T-helper 22 cell (primary cell): Measurements from ENCODE around the gene ANO10.
"Not testable (repeated sequence)": the region's sequence is repeated elsewhere in the genome, so short reads cannot be mapped to it uniquely, and the experiment has no call there.

Source experiments
- DNase-seq: peaks from one replicate; pipeline ENCODE4 v3.0.0-alpha.2; 2020; ENCODE audit warnings: low read depth

Gene ANO10

GRCh38 chr3:43372007-43372740, 249.6 kb downstream of the ANO10 start:
- no peak for DNase-seq

DNA sequence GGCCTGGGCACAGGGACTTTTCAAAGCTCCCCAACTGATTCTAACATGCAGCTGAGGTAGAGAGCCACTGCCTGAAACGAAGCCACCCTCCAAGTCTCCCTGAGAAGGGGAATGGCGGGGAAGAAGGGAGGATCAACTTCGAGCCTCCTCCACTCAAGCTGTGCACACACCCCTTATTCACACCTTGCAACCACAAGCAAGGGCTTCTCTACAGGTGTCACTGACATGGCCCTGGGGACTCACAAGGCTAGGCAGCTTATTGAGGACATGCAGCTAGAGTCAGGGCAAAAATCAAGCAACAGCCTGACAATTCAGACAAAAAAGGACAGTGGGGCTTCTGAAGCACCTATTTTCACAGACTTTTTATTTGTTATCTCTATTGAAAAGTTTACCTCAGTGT, 250.3 kb downstream of the ANO10 start:
- no peak for DNase-seq

DNA sequence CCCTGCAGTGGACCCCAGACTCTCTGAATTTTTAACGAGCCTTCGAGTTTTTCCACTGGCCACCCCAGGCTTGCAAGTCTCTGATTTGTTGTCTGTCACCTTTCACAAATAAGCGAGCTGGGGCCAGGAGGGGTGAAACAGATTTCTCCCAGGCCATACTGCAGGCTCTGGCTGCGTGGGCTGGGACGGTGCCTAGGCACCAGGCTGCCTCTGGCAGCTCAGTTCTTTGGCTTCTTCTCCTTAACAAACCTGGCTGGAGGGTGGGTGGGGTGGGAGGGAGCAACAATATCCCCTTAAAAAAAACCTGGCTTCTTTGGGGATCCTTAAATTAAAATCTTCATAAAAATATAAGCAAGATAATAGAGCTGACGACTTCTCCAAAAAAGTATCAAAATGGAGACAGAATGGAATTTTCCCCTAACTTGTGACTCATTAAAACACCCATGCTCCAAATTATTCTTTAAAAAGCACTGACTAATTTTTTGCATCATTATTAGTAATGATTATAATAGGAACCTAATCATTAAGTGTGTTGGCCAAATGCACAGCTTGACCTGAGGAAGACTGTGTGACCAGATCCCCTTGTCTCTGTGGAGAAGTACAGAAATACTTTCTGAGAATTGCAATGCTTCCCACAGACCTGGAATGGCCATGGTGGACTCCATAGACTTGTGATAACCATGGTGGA, 251.4 kb downstream of the ANO10 start:
- no peak for DNase-seq

- DNase-seq: no peak
Observed at GRCh38 chr3:43369404-43370292, 252.2 kb downstream of the ANO10 start.

DNA sequence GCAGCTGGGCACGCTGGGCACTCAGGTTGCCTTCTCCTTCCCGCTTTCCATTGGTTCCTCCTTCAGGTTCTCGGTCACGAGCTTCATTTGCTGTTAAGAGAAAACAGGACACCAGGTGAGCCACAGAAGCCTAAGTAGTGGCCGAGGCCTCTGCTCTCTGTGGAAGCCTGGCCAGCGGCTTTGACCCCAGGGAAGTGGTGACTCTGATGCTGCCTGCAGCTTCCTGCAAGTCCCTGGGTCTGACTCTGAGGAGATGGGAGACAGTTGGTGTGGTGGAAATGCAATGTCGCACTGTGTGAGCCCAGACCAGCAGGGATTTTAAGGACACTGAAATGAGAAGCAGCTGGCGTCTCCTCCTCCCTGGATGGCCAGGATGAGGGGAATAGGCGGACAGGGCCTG, 254.9 kb downstream of the ANO10 start:
- DNase-seq: no peak

DNA sequence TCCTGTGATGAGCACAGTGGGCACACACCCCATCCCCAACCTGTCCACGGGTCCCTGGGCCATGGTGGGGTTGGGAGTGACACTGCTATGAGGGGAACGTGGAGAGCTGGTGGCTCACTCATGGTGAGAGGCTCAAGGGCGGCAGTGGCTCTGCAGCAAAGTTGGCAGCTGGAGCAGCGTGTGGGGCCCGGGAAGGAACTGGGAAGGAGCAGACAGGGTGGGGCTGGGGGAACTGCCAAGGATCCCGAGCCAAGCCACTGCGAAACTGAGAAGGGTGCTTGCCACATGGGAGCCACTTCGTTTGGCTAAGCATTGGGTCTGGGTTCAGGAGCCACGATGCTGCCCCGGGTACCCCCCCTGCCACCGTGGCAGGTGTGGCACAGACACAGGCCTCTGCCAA, 255.3 kb downstream of the ANO10 start:
- DNase-seq: no peak

DNA sequence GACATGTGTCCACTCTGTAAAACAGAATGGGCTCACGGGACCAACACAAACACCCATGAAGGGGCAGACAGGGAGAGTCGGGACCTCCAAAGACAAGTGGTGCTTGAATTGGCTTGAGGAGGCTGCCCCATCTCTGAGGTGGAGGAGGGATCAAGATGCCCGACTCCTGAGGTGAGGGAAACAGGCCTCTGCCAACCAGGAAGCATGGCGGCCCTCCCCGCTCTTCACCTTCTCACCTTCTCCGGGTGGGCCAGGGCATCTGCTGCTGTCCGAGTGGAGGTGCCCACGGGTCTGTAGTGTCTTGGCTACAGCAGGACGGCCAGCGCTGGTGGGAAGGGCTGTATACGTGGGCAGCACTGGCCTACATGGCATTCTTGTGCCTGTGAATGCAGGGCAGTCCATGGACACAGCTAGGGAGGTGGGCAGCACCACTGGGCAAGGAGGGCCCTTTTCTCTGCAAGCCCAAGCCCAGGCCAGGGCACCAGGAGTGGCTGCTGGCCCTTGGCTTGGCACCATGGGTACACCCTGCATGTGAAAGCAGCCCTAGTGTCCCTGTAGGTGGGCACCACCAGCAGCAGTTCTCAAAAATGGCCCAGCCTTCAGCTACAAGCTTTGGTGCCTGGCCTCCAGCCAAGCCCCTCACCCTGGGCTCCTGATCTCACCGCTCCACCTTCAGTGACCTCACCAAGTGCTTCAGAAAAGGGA, 256.1 kb downstream of the ANO10 start:
- DNase-seq: no peak

- no peak for DNase-seq
Observed at GRCh38 chr3:43364926-43365325, 256.9 kb downstream of the ANO10 start.

GRCh38 chr3:43364494-43364893, 257.3 kb downstream of the ANO10 start:
- DNase-seq: no peak

DNA sequence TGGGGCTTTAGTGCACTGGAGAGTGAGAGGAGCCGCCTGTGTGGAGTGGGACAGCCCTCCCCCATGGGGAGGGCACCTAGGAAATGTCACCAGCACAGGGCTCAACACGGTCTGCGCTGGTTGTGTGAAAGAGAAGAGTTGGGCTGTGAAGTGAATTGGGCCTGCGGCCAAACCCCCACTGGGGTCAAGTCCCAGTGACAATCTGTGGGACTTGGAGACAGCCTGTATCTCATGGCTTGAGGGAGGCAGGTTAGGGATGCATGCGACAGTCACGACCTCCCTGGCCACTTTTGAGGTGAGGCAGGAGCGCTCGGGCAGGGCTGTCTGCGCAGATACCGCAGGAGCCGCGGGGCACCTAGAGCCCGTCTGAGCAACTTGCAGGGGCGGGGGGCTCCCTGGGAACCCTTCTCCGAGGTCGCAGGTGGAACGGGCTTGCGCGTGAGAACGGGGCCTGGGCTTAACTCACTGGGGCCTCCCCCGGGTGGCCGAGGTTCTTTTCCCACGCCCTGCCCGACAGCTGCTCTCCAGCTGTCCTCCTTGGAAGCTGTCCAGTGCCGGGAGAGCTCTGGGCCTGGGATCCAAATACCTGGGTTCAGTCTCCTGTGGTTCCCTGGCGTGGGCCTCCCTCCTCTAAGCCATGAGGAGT, 258.1 kb downstream of the ANO10 start:
- no peak for DNase-seq

DNA sequence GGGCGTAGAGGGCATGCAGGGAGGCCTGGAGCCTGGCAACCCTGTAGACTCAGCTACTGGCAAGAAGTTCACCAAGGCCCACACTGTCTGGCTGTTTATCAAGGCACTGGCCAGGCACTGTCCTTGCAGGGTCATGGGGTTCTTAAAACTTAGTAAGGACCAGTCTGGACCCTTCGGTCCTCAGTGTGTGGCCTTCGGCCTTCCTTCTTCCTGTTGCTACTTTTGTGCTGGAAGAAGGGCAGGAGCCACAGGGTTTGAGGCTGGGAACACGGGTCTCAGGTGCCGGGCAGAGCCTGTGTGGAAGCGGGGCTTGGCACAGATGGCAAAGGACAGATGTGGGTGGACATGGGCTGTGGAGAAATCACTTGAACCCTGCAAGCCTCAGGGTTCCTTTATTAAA, 258.9 kb downstream of the ANO10 start:
- no peak for DNase-seq

- DNase-seq: no peak
Observed at GRCh38 chr3:43362183-43362582, 259.6 kb downstream of the ANO10 start.

GRCh38 chr3:43361077-43361476, 260.7 kb downstream of the ANO10 start:
- no peak for DNase-seq

DNA sequence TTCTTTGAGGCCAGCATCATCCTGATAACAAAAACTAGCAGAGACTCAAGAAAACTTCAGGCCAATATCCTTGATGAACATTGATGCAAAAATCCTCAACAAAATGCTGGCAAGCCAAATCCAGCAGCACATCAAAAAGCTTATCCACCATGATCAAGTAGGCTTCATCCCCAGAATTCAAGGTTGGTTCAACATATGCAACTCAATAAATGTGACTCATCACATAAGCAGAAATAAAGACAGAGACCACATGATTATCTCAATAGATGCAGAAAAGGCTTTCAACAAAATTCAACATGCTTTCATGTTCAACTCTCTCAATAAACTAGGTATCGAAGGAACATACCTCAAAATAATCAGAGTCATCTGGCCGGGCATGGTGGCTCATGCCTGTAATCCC, 265.8 kb downstream of the ANO10 start:
- not testable (repeated sequence) for DNase-seq

DNA sequence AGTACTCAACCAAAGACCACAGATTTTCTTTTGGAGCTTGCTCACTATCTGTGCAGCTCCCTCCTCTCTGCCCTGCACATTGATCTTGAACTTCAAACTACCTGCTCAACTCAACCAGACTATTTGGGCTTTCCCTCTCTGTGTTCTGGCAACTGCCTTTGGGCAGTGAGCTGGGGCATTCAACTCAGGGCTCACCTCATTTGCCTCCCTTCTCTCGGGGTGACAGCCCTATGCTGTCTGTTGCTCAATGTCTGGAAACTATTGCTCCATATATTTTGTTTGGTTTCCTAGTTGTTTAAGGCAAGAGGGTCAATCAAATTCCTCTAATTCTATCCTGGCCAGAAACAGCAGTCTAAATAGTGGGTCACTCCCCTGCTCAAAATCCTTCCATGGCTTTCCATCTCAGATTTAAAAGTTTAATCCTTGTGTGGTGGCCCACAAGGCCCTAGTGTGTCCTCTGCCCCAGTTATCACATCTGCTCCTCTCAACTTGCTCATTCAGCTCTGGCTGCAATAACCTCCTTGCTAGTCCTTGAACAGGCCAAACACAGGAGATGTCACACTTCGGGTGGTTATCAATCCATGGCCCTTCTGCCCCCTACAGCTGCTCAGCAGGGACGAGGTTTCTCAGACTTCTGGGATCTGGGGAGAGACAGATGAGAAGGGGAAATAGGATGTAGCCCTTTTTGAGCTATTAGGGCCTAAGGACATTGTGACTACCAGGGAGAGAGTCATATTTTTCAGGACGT, 267.7 kb downstream of the ANO10 start:
- DNase-seq: no peak

- no peak for DNase-seq
Observed at GRCh38 chr3:43353393-43353792, 268.4 kb downstream of the ANO10 start.

DNA sequence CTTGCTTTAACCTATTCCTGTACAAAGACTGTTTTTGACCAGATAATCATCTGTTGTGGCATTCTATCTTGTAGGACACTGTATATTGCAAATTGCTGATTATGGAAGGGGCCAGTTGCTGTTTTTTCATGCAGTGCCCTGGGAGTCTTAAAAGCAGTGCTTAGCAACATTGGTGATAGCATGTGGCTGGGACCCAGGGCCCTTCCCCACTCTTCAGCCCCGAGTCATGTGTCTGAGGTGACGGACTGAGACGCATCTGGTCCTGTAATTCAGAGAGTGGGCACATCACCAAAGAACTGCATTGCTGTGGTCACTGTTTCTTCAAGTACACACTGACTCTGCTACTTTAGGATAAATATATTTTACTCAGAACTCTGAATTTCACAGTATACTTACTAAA, 272.1 kb downstream of the ANO10 start:
- no peak for DNase-seq

DNA sequence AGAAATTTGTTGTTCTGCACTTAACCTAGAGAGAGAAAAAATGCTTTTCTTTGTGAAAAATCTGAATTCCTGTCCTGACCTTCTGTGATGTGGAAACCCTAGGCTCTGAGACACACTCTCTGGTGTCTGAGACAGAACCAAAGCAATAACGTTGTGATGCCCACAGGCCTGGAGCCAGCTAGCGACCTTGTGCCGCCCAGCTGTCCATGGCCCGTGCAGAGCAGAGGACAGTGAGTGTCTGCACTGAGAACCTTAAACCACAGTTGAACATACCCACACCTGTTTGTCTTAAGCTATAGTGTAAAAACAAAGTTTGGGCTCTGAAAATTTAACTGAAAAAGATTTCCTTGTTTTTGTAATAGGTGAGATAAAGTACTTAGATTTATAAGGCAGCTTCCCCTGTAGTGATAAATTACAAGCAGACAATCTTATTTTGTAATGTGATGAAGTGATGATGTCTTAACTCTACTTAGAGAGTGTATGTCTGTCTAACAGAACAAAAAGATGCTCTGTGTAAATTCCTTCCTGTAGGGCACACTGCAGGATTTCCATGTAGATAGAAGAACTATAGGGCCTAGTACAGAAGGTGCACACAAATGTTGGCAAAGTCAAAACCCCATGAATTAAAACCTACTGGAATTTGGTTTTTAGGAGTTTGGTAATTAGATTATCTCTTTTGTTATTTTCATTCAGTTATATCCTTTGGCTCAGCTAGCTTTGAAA, 272.8 kb downstream of the ANO10 start:
- no peak for DNase-seq

DNA sequence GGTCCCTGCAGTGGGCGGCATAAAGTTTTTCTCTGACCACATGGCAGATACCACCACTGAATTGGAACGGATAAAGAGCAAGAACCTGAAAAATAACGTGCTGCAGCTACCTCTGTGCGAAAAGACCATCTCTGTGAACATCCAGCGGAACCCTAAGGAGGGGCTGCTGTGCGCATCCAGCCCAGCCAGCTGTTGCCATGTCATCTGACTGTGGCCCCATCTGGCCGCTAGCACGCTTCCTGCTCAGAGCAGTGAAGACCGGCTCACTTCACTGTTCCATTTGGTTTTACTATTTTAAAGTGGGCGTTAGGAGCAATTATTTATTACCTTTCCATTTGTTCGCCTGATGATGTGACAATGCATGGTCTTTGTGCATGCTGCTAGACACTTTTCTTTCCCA, 273.5 kb downstream of the ANO10 start:
- no peak for DNase-seq

DNA sequence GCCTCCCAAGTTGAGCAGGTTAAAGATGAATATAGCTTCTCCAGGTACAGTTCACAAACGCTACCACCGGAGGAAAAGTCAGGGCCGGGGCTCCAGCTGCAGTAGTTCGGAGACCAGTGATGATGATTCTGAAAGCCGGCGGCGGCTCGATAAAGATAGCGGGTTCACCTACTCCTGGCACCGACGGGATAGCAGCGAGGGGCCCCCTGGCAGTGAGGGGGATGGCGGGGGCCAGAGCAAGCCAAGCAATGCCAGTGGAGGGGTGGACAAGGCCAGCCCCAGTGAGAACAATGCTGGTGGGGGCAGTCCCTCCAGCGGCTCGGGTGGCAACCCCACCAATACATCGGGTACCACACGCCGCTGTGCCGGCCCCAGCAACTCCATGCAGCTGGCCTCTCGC, 274.0 kb downstream of the ANO10 start:
- no peak for DNase-seq
